ENCODE data around the gene COPS4. TPM values are rescaled to one million over a fixed set of nuclear protein-coding genes. Genes with fewer than 3 reads are reported as not detected.

COPS4 gene
- total and polyA plus RNA-seq, 10 of the 15 experiments (the other 5 are each of a cell fraction or from before 2014, with no cell fraction given) = 34.2 to 159 (median 66.7) TPM

DNA sequence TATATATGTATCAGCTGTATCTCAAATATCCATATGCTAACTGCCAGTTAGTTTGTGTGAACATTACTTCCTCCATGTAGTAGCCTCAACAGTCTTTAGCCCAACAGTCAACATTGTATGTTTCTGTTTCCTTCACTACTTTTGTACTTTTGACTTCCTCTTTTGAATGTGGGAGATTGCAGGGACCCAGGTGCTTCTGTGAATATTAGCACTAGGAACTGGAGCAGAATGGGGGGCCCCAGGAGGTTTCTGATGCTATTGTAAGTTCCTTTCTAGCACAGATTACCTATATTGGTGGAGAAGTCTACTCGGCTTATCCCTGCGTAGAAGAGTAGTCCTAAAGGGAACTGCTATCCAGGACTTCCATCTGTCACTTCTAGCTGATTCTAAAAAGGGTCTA lies 77.2 kb downstream of the COPS4 start (continued):
- TF ChIP-seq, protein P1, sequence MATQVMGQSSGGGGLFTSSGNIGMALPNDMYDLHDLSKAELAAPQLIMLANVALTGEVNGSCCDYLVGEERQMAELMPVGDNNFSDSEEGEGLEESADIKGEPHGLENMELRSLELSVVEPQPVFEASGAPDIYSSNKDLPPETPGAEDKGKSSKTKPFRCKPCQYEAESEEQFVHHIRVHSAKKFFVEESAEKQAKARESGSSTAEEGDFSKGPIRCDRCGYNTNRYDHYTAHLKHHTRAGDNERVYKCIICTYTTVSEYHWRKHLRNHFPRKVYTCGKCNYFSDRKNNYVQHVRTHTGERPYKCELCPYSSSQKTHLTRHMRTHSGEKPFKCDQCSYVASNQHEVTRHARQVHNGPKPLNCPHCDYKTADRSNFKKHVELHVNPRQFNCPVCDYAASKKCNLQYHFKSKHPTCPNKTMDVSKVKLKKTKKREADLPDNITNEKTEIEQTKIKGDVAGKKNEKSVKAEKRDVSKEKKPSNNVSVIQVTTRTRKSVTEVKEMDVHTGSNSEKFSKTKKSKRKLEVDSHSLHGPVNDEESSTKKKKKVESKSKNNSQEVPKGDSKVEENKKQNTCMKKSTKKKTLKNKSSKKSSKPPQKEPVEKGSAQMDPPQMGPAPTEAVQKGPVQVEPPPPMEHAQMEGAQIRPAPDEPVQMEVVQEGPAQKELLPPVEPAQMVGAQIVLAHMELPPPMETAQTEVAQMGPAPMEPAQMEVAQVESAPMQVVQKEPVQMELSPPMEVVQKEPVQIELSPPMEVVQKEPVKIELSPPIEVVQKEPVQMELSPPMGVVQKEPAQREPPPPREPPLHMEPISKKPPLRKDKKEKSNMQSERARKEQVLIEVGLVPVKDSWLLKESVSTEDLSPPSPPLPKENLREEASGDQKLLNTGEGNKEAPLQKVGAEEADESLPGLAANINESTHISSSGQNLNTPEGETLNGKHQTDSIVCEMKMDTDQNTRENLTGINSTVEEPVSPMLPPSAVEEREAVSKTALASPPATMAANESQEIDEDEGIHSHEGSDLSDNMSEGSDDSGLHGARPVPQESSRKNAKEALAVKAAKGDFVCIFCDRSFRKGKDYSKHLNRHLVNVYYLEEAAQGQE (IDR thresholded peaks at IDR 0.05; ENCODE audit: low read depth, low read length) = no peak
- TF ChIP-seq IKZF1 (conservative IDR thresholded peaks at IDR 0.05) = peak; percentile 72; the same call in 1 of the 2 replicates
- TF ChIP-seq MEF2A (IDR thresholded peaks at IDR 0.05; ENCODE audit: insufficient read depth, low read depth, low read length) = peak; percentile 31; the same call in 1 of the 2 replicates
- peak; percentile 19 for TF ChIP-seq SMAD1 (IDR thresholded peaks at IDR 0.05; ENCODE audit: low read depth, partially characterized antibody)
- no peak for TF ChIP-seq ATF7 (IDR thresholded peaks at IDR 0.05; ENCODE audit: low read depth)
- 0 out of 2 replicates have a peak, but pooled peaks have one; percentile 62 for TF ChIP-seq STAT3 (IDR thresholded peaks at IDR 0.05; ENCODE audit: low read depth, low read length)
- 0 out of 2 replicates have a peak, but pooled peaks have one; percentile 17 for TF ChIP-seq SMC3 (IDR thresholded peaks at IDR 0.05; ENCODE audit: borderline replicate concordance, low read length)
- TF ChIP-seq HCFC1 (IDR thresholded peaks at IDR 0.05; ENCODE audit: low read length) = no peak
- TF ChIP-seq, protein P2, sequence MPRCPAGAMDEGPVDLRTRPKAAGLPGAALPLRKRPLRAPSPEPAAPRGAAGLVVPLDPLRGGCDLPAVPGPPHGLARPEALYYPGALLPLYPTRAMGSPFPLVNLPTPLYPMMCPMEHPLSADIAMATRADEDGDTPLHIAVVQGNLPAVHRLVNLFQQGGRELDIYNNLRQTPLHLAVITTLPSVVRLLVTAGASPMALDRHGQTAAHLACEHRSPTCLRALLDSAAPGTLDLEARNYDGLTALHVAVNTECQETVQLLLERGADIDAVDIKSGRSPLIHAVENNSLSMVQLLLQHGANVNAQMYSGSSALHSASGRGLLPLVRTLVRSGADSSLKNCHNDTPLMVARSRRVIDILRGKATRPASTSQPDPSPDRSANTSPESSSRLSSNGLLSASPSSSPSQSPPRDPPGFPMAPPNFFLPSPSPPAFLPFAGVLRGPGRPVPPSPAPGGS (IDR thresholded peaks at IDR 0.05; ENCODE audit: borderline replicate concordance, insufficient read depth, low read depth, low read length, poor library complexity, severe bottlenecking) = no peak
- TF ChIP-seq EP300 (IDR thresholded peaks at IDR 0.05; ENCODE audit: borderline replicate concordance in 1 of 2, control insufficient read depth in 1 of 2, low read depth in 2 of 2, low read length in 2 of 2) = no peak
- no peak for TF ChIP-seq MTA3 (IDR thresholded peaks at IDR 0.05; ENCODE audit: borderline replicate concordance, low read length)
- TF ChIP-seq DPF2 (IDR thresholded peaks at IDR 0.05) = no peak
- TF ChIP-seq, protein P3, sequence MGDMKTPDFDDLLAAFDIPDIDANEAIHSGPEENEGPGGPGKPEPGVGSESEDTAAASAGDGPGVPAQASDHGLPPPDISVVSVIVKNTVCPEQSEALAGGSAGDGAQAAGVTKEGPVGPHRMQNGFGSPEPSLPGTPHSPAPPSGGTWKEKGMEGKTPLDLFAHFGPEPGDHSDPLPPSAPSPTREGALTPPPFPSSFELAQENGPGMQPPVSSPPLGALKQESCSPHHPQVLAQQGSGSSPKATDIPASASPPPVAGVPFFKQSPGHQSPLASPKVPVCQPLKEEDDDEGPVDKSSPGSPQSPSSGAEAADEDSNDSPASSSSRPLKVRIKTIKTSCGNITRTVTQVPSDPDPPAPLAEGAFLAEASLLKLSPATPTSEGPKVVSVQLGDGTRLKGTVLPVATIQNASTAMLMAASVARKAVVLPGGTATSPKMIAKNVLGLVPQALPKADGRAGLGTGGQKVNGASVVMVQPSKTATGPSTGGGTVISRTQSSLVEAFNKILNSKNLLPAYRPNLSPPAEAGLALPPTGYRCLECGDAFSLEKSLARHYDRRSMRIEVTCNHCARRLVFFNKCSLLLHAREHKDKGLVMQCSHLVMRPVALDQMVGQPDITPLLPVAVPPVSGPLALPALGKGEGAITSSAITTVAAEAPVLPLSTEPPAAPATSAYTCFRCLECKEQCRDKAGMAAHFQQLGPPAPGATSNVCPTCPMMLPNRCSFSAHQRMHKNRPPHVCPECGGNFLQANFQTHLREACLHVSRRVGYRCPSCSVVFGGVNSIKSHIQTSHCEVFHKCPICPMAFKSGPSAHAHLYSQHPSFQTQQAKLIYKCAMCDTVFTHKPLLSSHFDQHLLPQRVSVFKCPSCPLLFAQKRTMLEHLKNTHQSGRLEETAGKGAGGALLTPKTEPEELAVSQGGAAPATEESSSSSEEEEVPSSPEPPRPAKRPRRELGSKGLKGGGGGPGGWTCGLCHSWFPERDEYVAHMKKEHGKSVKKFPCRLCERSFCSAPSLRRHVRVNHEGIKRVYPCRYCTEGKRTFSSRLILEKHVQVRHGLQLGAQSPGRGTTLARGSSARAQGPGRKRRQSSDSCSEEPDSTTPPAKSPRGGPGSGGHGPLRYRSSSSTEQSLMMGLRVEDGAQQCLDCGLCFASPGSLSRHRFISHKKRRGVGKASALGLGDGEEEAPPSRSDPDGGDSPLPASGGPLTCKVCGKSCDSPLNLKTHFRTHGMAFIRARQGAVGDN (IDR thresholded peaks at IDR 0.05) = peak; percentile 68
- TF ChIP-seq RBBP5 (conservative IDR thresholded peaks at IDR 0.05) = no peak
- TF ChIP-seq NFXL1 (IDR thresholded peaks at IDR 0.05; ENCODE audit: borderline replicate concordance) = no peak
- peak; percentile 86; the same call in 1 of the 2 replicates for TF ChIP-seq CHD1 (IDR thresholded peaks at IDR 0.05; ENCODE audit: low read depth, low read length)
- TF ChIP-seq POLR2AphosphoS5 (IDR thresholded peaks at IDR 0.05; ENCODE audit: low read length) = peak; percentile 61; the same call in 1 of the 2 replicates
- TF ChIP-seq, protein P4, sequence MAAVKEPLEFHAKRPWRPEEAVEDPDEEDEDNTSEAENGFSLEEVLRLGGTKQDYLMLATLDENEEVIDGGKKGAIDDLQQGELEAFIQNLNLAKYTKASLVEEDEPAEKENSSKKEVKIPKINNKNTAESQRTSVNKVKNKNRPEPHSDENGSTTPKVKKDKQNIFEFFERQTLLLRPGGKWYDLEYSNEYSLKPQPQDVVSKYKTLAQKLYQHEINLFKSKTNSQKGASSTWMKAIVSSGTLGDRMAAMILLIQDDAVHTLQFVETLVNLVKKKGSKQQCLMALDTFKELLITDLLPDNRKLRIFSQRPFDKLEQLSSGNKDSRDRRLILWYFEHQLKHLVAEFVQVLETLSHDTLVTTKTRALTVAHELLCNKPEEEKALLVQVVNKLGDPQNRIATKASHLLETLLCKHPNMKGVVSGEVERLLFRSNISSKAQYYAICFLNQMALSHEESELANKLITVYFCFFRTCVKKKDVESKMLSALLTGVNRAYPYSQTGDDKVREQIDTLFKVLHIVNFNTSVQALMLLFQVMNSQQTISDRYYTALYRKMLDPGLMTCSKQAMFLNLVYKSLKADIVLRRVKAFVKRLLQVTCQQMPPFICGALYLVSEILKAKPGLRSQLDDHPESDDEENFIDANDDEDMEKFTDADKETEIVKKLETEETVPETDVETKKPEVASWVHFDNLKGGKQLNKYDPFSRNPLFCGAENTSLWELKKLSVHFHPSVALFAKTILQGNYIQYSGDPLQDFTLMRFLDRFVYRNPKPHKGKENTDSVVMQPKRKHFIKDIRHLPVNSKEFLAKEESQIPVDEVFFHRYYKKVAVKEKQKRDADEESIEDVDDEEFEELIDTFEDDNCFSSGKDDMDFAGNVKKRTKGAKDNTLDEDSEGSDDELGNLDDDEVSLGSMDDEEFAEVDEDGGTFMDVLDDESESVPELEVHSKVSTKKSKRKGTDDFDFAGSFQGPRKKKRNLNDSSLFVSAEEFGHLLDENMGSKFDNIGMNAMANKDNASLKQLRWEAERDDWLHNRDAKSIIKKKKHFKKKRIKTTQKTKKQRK (IDR thresholded peaks at IDR 0.05; ENCODE audit: low read depth, low read length) = no peak

Data from GM12878 (cell line).